GM12873 (cell line): ENCODE data around the gene PLEKHA1.

Source experiments
- CTCF ChIP-seq: IDR thresholded peaks from 2 replicates; pipeline ENCODE4 v1.5.1; 2012; ENCODE audit warnings: low read depth, mild to moderate bottlenecking, moderate library complexity, low read length, control low read depth; ENCODE audit not compliant: insufficient read depth; ENCODE audit errors: missing control alignments

The PLEKHA1 gene

GRCh38 chr10:122475591-122476332 lies 101.3 kb downstream of the PLEKHA1 start:
- TF ChIP-seq CTCF: no peak

GRCh38 chr10:122476333-122476695 lies 101.8 kb downstream of the PLEKHA1 start:
- no peak for TF ChIP-seq CTCF

GRCh38 chr10:122477436-122477835 lies 102.9 kb downstream of the PLEKHA1 start:
- TF ChIP-seq CTCF: no peak

- TF ChIP-seq CTCF: no peak
Measured at GRCh38 chr10:122478971-122479370, 104.5 kb downstream of the PLEKHA1 start.

DNA sequence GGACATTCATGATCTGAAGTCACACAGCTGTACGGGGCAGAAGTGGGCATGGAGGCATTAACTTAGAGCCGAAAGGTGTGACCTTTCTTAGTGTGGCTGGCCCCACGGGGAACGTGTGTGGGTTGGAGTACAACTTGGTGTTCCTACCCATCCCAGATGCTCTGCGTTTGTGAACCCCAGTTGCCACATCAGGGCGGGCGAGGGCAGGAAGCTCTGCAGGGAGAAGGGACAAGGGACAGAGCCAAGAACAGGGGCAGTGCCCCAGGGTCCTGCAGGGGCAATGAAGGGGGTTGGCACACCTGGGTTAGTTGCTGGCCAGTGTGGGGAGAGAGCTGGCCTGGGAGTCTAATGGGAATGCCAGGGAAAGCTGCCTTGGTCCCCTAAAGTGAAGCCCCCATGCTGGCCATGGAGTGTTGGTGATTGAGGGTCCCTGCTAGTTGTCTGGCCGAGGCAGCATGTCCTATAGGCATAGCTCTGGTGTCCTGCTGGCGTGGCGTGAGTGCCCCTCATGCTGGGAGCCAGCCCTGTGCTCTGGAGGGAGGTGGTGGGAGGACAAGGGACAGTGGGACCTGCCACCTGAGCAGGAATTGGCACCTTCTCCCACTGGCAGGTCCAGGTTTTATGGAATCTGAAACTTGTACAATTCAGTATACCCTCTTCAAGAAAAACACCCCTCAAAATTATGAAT lies 105.8 kb downstream of the PLEKHA1 start:
- TF ChIP-seq CTCF: no peak

- TF ChIP-seq CTCF: no peak
Measured at GRCh38 chr10:122481296-122482056, 107.0 kb downstream of the PLEKHA1 start.
